Left ventricle myocardium inferior (tissue), 1 donor: ENCODE data around the gene IRAK1. TPM values are rescaled to one million over a fixed set of nuclear protein-coding genes. Genes with fewer than 3 reads are reported as not detected.
A peak's percentile ranks its signal among the peaks of the same experiment; 100 is the strongest.

ENCODE experiments used
- DNase-seq: peaks from one replicate; pipeline ENCODE4 v3.0.0-alpha.2; 2020
- H3K27ac ChIP-seq: fragments of 200-600 bp; replicated peaks from 2 replicates; pipeline ENCODE4 v1.8.0; 2021
- H3K27me3 ChIP-seq: fragments of 200-600 bp; 2 replicates; pipeline ENCODE4 v1.8.0; 2021; ENCODE audit warnings: low read depth
- H3K36me3 ChIP-seq: fragments of 200-600 bp; 2 replicates; pipeline ENCODE4 v1.8.0; 2021
- H3K4me1 ChIP-seq: fragments of 200-600 bp; 2 replicates; pipeline ENCODE4 v1.8.0; 2021
- H3K4me3 ChIP-seq: fragments of 200-600 bp; 2 replicates; pipeline ENCODE4 v1.8.0; 2021; ENCODE audit warnings: mild to moderate bottlenecking, moderate library complexity
- H3K9me3 ChIP-seq: fragments of 200-600 bp; replicated peaks from 2 replicates; pipeline ENCODE4 v1.8.0; 2021
- CTCF ChIP-seq: fragments of 200-600 bp; IDR thresholded peaks from 2 replicates; pipeline ENCODE4 v1.8.0; 2021; ENCODE audit warnings: antibody characterized with exemption, mild to moderate bottlenecking, borderline replicate concordance
- intact Hi-C: fragments of 100-400 bp; cut with micrococcal nuclease; formaldehyde crosslinking; loops from one replicate; pipeline ENCODE4 v1.11.0; 2022
- total RNA-seq: library from RNA; stranded (reverse); fragmentation: NEBNext Ultra II Directional; extraction: Animal tissue kit (Norgen Biotek cat#: 25700); gene quantifications from one replicate; pipeline ENCODE4 v1.2.1, GENCODE V29; 2021
- donor health status: DM: no; HTN: yes; CAD: no; lungs with severe emphysema.

IRAK1 gene
- total RNA-seq, 1 donor from 2014 or later = 40.6 TPM

DNA sequence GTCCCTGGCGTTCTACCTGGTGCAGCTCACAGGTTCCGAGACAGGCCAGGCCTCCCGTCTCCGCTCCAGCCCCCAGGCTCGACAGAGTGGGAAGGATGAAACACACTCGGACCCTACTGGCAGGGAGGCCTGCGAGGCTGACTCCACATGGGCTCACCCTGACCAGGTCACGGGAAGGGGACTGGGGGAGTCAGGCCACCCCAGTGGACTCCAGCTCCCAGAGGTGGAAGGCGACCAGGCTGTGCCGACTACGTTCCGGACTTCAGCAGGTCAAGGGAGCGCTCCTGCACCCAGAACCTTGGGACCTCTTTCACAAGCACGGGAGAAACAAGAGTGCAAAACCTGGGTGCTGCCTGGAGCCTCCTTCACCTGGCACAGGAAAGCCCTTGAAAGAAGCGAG lies 4.6 kb upstream of the IRAK1 start:
- Histone ChIP-seq H3K27me3 (no peaks in the 10 kb centered on the region), H3K4me1 (peaks cover 31% of the 10 kb centered on the region)
- DNase-seq = no peak

DNA sequence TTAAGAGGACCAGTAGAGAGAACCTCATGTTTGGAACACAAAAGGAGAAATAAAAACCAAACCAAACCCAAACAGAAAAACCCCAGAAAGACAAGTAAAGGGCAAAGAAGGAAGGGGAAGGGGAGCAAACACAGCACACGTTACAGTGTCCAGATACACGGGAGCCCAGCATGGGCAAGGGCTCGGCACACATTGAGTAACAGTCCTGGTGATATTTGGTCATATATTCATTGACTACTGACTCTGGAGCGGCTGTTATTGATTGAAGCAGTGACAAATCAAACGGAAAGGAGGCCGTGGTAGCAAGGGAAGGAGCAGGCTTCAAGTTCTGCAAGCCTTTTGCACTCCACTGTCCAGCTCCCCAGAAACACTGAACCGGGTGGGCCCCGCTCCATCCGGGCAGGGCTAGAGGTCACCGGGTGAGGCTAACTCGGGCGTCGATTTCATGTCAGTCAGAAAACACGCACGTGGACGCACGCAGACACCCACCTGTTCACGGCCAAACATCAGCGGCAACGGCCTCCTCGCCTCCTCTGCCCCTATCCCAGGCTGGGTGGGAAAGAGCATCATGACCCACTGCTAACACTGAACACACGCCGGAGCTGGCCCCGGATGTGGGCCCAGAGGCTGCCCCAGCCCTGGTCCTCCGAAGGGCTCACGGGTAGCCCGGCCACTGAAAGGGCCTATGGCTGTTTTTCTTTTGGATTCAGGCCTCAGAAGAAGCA lies 3.7 kb upstream of the IRAK1 start:
- intact Hi-C loops = no loop called here
- Histone ChIP-seq H3K27me3 (no peaks in the 10 kb centered on the region), H3K27ac (no peak overlapping the region)

More for the DNA sequence above, 4.6 kb upstream of the IRAK1 start:
- peaks cover 5% of the 10 kb centered on the region for H3K36me3 ChIP-seq
- H3K9me3 ChIP-seq = no peaks in the 10 kb centered on the region
- H3K27ac ChIP-seq = no peak overlapping the region
- intact Hi-C loops = no loop called here
- H3K4me3 ChIP-seq = no peak overlapping the region
- no peak for TF ChIP-seq CTCF

DNA sequence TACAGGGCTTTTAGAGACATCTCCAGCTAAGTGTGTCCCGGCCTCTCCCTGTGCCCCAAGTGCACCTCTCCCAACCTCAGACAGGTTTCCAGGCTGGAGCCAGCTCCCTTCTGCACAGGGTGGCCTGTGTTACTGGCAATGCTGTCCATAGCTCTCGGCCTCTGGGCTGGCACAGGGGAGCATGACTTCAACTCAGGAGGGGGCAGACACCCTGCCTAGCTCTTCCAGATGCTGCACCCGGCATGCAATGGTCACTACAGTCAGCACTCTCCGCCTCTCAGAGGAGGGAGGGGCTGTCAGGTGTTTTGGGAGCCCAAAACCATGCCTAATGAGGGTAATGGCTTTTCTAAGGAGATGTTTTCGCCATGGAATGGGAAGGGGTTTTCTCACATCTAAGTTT lies 2.4 kb upstream of the IRAK1 start:
- TF ChIP-seq CTCF = no peak
- no peak for DNase-seq
- Histone ChIP-seq H3K4me3 (no peak overlapping the region), H3K9me3 (no peaks in the 10 kb centered on the region), H3K27me3 (no peaks in the 10 kb centered on the region), H3K4me1 (peaks cover 34% of the 10 kb centered on the region), H3K27ac (no peak overlapping the region), H3K36me3 (no peaks in the 10 kb centered on the region)
- intact Hi-C loops = no loop called here

More for the DNA sequence above, 3.7 kb upstream of the IRAK1 start:
- DNase-seq = no peak
- no peak for TF ChIP-seq CTCF
- H3K4me1 ChIP-seq = peaks cover 33% of the 10 kb centered on the region
- H3K36me3 ChIP-seq = peaks cover 4% of the 10 kb centered on the region
- no peaks in the 10 kb centered on the region for H3K9me3 ChIP-seq
- H3K4me3 ChIP-seq = no peak overlapping the region

GRCh38 chrX:154021131-154021611 lies 1.5 kb upstream of the IRAK1 start:
- no peaks in the 10 kb centered on the region for H3K9me3 ChIP-seq
- no peaks in the 10 kb centered on the region for H3K27me3 ChIP-seq
- no peak overlapping the region for H3K4me3 ChIP-seq
- peaks cover 4% of the 10 kb centered on the region for H3K36me3 ChIP-seq
- TF ChIP-seq CTCF = no peak
- DNase-seq = no peak
- peaks cover 34% of the 10 kb centered on the region for H3K4me1 ChIP-seq
- intact Hi-C loops = no loop called here
- peak overlapping the region; percentile 48 for H3K27ac ChIP-seq

DNA sequence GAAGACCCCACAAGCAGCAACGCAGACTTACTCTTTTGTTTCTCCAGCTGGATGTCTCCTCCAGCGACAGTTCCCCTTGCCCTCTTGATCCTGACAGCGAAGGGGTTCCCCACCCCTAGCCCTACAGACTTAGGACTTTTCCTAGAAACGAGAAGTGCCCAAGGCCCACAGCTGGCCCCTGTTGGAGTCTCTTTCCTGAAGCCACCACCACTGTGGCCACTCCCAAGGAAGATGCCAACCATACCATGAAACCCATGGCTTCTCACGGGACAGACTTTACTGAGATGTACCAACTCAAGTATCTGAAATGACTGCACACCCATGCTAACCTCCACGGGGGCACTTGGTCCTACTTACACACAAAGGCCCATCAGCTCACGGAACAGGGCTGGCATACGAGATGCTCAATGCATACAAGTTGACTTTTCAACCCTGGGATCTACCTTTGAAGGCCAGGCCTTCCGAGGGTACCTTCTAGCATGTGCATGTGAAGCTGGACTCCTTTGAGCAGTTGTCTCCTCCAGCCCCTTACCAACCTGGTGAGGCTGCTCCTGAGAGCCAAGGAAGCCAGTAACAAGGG lies 924 bp upstream of the IRAK1 start:
- peaks cover 10% of the 10 kb centered on the region for H3K36me3 ChIP-seq
- H3K4me1 ChIP-seq = peaks cover 34% of the 10 kb centered on the region
- intact Hi-C loops = no loop called here
- no peaks in the 10 kb centered on the region for H3K27me3 ChIP-seq
- peak overlapping the region; percentile 92 for H3K27ac ChIP-seq
- TF ChIP-seq CTCF = no peak
- peak overlapping the region; percentile 72 for H3K4me3 ChIP-seq
- DNase-seq = no peak
- H3K9me3 ChIP-seq = no peaks in the 10 kb centered on the region
